ENCODE measurements around the gene SUCLG2.

DNA sequence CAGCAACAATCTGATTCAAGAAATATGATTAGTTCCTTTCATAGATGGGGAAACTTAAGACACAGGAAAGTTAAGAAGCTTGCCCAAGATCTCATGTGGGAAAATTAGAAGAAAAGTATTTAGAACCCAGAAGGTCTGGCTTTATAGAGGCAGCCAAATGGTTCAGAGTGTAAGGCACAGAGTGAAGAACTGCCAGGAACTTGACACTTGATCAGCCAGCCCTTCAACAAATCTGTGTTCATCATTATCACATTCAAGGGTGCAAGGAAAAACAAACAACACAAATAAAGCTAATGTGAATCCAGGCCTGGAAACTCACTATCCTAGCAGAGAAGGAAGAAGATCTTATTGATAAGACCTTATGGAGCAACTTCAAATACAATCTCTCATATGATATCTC lies 62.4 kb downstream of the SUCLG2 start:
- TF ChIP-seq MAFK (IDR thresholded peaks at IDR 0.05; ENCODE audit: partially characterized antibody) (no peak), MYC (IDR thresholded peaks at IDR 0.05; ENCODE audit: borderline replicate concordance, low read length) (no peak)
- TF ChIP-seq, protein P1, sequence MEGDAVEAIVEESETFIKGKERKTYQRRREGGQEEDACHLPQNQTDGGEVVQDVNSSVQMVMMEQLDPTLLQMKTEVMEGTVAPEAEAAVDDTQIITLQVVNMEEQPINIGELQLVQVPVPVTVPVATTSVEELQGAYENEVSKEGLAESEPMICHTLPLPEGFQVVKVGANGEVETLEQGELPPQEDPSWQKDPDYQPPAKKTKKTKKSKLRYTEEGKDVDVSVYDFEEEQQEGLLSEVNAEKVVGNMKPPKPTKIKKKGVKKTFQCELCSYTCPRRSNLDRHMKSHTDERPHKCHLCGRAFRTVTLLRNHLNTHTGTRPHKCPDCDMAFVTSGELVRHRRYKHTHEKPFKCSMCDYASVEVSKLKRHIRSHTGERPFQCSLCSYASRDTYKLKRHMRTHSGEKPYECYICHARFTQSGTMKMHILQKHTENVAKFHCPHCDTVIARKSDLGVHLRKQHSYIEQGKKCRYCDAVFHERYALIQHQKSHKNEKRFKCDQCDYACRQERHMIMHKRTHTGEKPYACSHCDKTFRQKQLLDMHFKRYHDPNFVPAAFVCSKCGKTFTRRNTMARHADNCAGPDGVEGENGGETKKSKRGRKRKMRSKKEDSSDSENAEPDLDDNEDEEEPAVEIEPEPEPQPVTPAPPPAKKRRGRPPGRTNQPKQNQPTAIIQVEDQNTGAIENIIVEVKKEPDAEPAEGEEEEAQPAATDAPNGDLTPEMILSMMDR (IDR thresholded peaks at IDR 0.05), result no peak
